Measurements from ENCODE around the gene HIVEP3. TPM values are rescaled to one million over a fixed set of nuclear protein-coding genes. Genes with fewer than 3 reads are reported as not detected.

Gene HIVEP3
- total and polyA plus RNA-seq, 2 of the 13 experiments (the other 11 are each of a cell fraction or from before 2014, with no cell fraction given): 0.05 TPM; not detected in 1

DNA sequence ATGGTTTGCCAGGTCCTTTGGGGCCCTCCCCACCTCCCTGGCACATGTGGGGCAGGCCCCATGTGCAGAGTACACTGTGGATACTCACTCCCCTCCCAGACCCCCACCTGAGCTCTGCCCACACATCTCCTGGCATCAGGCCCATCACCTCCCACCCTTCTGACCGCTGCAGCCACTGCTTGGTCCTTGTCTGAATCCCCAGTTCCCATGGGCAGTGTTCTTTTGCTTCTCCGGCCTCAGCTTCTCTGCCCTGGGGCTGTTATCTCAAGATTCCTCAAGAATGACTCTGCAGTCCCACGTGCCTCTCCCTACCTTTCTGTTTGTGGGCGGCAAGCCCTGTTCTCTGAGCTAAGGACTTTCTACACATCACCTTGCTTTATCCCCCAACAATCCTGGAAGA lies 246.5 kb downstream of the HIVEP3 start:
- in situ Hi-C loops (cut with HindIII; ENCODE audit: extremely low pct_ligation_motif_present, low pct_unique_long_range_greater_than_20kb) (no loop called here), intact Hi-C loops (cut with micrococcal nuclease; ENCODE audit: unreplicated experiment) (no loop called here)
- Histone ChIP-seq H3K4me1 (ENCODE audit: insufficient read depth, low read length) (no peaks in the 10 kb centered on the region), H3K4me2 (ENCODE audit: low read depth, low read length) (no peak overlapping the region), H3K36me3 (replicated peaks in 1 of 2; ENCODE audit: control insufficient read depth in 1 of 2, insufficient read depth in 2 of 2, low read length in 2 of 2) (no peaks in the 10 kb centered on the region), H3K9me3 (ENCODE audit: low read length) (no peaks in the 10 kb centered on the region), H4K20me1 (ENCODE audit: insufficient read depth, low read length) (no peaks in the 10 kb centered on the region), H3K27ac (ENCODE audit: extremely low read length, insufficient read depth, low read length) (no peak overlapping the region), H3K9ac (ENCODE audit: insufficient read depth, low read depth, low read length) (no peak overlapping the region), H3K4me3 (replicated peaks in 1 of 3; ENCODE audit: insufficient read depth in 1 of 3, low read depth in 2 of 3, low read length in 3 of 3) (no peak overlapping the region), H3K79me2 (ENCODE audit: insufficient read depth, low read length) (no peaks in the 10 kb centered on the region), H2AFZ (ENCODE audit: low read length) (no peak overlapping the region), H3K27me3 (ENCODE audit: control insufficient read depth in 1 of 2, insufficient read depth in 2 of 2, low read length in 2 of 2) (peaks cover 0 to 19% of the 10 kb centered on the region in 2 experiments; a peak in 3 of 5 replicates)
- DNase-seq (ENCODE audit: low spot score): no peak
- CTCF ChIA-PET (ENCODE audit: low intra/inter-chr PET ratio, low total read pairs): no interaction called here
- TF ChIP-seq ZBTB8A (CRISPR knock-in tag; IDR thresholded peaks at IDR 0.05; ENCODE audit: borderline replicate concordance, low read depth) (no peak), ATF1 (CRISPR knock-in tag; IDR thresholded peaks at IDR 0.05) (no peak), MLLT10 (CRISPR knock-in tag; IDR thresholded peaks at IDR 0.05) (no peak), ZNF501 (CRISPR knock-in tag; IDR thresholded peaks at IDR 0.05) (no peak), ZNF773 (CRISPR knock-in tag; IDR thresholded peaks at IDR 0.05; ENCODE audit: borderline replicate concordance) (no peak), ZNF546 (CRISPR knock-in tag; conservative IDR thresholded peaks at IDR 0.05) (no peak), ZNF205 (CRISPR knock-in tag; IDR thresholded peaks at IDR 0.05) (no peak), NCOA5 (CRISPR knock-in tag; IDR thresholded peaks at IDR 0.05) (no peak), ZNF607 (CRISPR knock-in tag; IDR thresholded peaks at IDR 0.05; ENCODE audit: borderline replicate concordance) (no peak), LBX2 (CRISPR knock-in tag; IDR thresholded peaks at IDR 0.05; ENCODE audit: borderline replicate concordance) (no peak), ZFYVE20 (CRISPR knock-in tag; IDR thresholded peaks at IDR 0.05; ENCODE audit: borderline replicate concordance, low read depth) (no peak), ZNF629 (CRISPR knock-in tag; conservative IDR thresholded peaks at IDR 0.05) (no peak)
- no peak for ATAC-seq
- 15% methylated on average over 4 of the region's 4 CpGs for WGBS (ENCODE audit: low lambda C conversion rate)
- no peak for FAIRE-seq
- POLR2A ChIA-PET: no interaction called here
- no TSS peak for BruUV-seq (replicated peaks)

Measured in HepG2 (cell line).